ENCODE data around the gene EPHB6. TPM values are rescaled to one million over a fixed set of nuclear protein-coding genes. Genes with fewer than 3 reads are reported as not detected.

Gene EPHB6
- total and polyA plus RNA-seq, 3 experiments from 2014 or later, result 6.0 to 13.7 (median 8.1) TPM

- peak overlapping the region; percentile 90 to 98 (median 96) for H3K4me3 Mint-ChIP-seq
Observed at GRCh38 chr7:142853739-142854371, 1.0 kb upstream of the EPHB6 start.

GRCh38 chr7:142855114-142855743 lies 353 bp downstream of the EPHB6 start:
- H3K27me3 ChIP-seq (ENCODE audit: insufficient read depth, low read length, poor library complexity, severe bottlenecking), result no peaks in the 10 kb centered on the region
- POLR2A ChIA-PET, result interaction anchor here (1.0 kb wide), 1 partner anchor 552 kb away, joined by 3 read pairs; no protein-coding TSS in a partner anchor
- Mint-ChIP-seq H3K9me3 (no peaks in the 10 kb centered on the region), H3K36me3 (peaks cover 0 to 7% (median 0%) of the 10 kb centered on the region in 3 donors), H3K27me3 (peaks cover 0 to 4% of the 10 kb centered on the region in 2 donors), H3K27ac (peak overlapping the region in 1 of 8 donors; percentile 85), H3K4me3 (peak overlapping the region; percentile 79 to 95 (median 83)), H3K4me1 (peaks cover 10 to 27% (median 15%) of the 10 kb centered on the region in 3 donors)
- no peaks in the 10 kb centered on the region for H3K36me3 ChIP-seq (ENCODE audit: insufficient read depth, low read length)
- DNase-seq, result no peak
- H3K4me1 ChIP-seq (ENCODE audit: insufficient read depth, low read length), result peaks cover 21% of the 10 kb centered on the region
- CTCF ChIA-PET, result interaction anchor here (1.0 to 3.2 kb wide), 5 partner anchors 9 to 360 kb away, joined by 3 to 28 read pairs (median 7); no protein-coding TSS in a partner anchor
- no peak overlapping the region for H3K27ac ChIP-seq (ENCODE audit: low read depth, low read length)
- H3K4me3 ChIP-seq (ENCODE audit: low read length), result peak overlapping the region; percentile 27
- H3K9me3 ChIP-seq (ENCODE audit: low read length), result no peaks in the 10 kb centered on the region

More at GRCh38 chr7:142853739-142854371, 1.0 kb upstream of the EPHB6 start:
- ChIA-PET CTCF (interaction anchor here (0.8 to 3.2 kb wide), 11 partner anchors 10 to 361 kb away, joined by 3 to 28 read pairs (median 5); no protein-coding TSS in a partner anchor), POLR2A (interaction anchor here (1.0 to 1.1 kb wide), 2 partner anchors 221 to 551 kb away, joined by 3 read pairs; no protein-coding TSS in a partner anchor)
- H3K9me3 Mint-ChIP-seq, result no peaks in the 10 kb centered on the region
- H3K4me1 Mint-ChIP-seq, result peaks cover 10 to 27% (median 15%) of the 10 kb centered on the region in 3 donors
- H3K36me3 ChIP-seq (ENCODE audit: insufficient read depth, low read length), result no peaks in the 10 kb centered on the region
- H3K27me3 ChIP-seq (ENCODE audit: insufficient read depth, low read length, poor library complexity, severe bottlenecking), result no peaks in the 10 kb centered on the region
- peaks cover 21% of the 10 kb centered on the region for H3K4me1 ChIP-seq (ENCODE audit: insufficient read depth, low read length)
- no peaks in the 10 kb centered on the region for H3K9me3 ChIP-seq (ENCODE audit: low read length)
- DNase-seq, result peak; percentile 47 to 77 (median 59)
- H3K4me3 ChIP-seq (ENCODE audit: low read length), result peak overlapping the region; percentile 70
- peak overlapping the region; percentile 48 to 90 (median 88) for H3K27ac Mint-ChIP-seq
- peaks cover 3 to 12% of the 10 kb centered on the region in 2 donors for H3K27me3 Mint-ChIP-seq
- H3K27ac ChIP-seq (ENCODE audit: low read depth, low read length), result peak overlapping the region; percentile 56
- peaks cover 0 to 7% (median 0%) of the 10 kb centered on the region in 3 donors for H3K36me3 Mint-ChIP-seq

GRCh38 chr7:142855756-142856564 lies 1.1 kb downstream of the EPHB6 start:
- Mint-ChIP-seq H3K4me3 (peak overlapping the region; percentile 79 to 88 (median 83)), H3K27ac (peak overlapping the region in 4 of 8 donors; percentile 14 to 93 (median 44)), H3K27me3 (no peaks in the 10 kb centered on the region), H3K36me3 (peaks cover 0 to 7% (median 0%) of the 10 kb centered on the region in 3 donors), H3K9me3 (no peaks in the 10 kb centered on the region), H3K4me1 (peaks cover 10 to 27% (median 15%) of the 10 kb centered on the region in 3 donors)
- H3K27me3 ChIP-seq (ENCODE audit: insufficient read depth, low read length, poor library complexity, severe bottlenecking), result no peaks in the 10 kb centered on the region
- H3K27ac ChIP-seq (ENCODE audit: low read depth, low read length), result no peak overlapping the region
- peaks cover 21% of the 10 kb centered on the region for H3K4me1 ChIP-seq (ENCODE audit: insufficient read depth, low read length)
- POLR2A ChIA-PET, result no interaction called here
- no peaks in the 10 kb centered on the region for H3K36me3 ChIP-seq (ENCODE audit: insufficient read depth, low read length)
- peak overlapping the region; percentile 27 for H3K4me3 ChIP-seq (ENCODE audit: low read length)
- CTCF ChIA-PET, result interaction anchor here (1.0 to 3.2 kb wide), 5 partner anchors 8 to 359 kb away, joined by 3 to 28 read pairs (median 7); no protein-coding TSS in a partner anchor
- no peak for DNase-seq
- no peaks in the 10 kb centered on the region for H3K9me3 ChIP-seq (ENCODE audit: low read length)

- Mint-ChIP-seq H3K4me1 (peaks cover 10 to 27% (median 15%) of the 10 kb centered on the region in 3 donors), H3K27me3 (no peaks in the 10 kb centered on the region), H3K9me3 (no peaks in the 10 kb centered on the region), H3K36me3 (peaks cover 0 to 10% (median 0%) of the 10 kb centered on the region in 3 donors), H3K27ac (peak overlapping the region in 4 of 8 donors; percentile 19 to 93 (median 56)), H3K4me3 (peak overlapping the region; percentile 27 to 89 (median 83))
- Histone ChIP-seq H3K27ac (ENCODE audit: low read depth, low read length) (no peak overlapping the region), H3K4me3 (ENCODE audit: low read length) (no peak overlapping the region), H3K27me3 (ENCODE audit: insufficient read depth, low read length, poor library complexity, severe bottlenecking) (no peaks in the 10 kb centered on the region), H3K36me3 (ENCODE audit: insufficient read depth, low read length) (no peaks in the 10 kb centered on the region), H3K9me3 (ENCODE audit: low read length) (no peaks in the 10 kb centered on the region), H3K4me1 (ENCODE audit: insufficient read depth, low read length) (peaks cover 21% of the 10 kb centered on the region)
- no peak for DNase-seq
- ChIA-PET POLR2A (no interaction called here), CTCF (interaction anchor here (1.4 to 3.2 kb wide), 3 partner anchors 11 to 358 kb away, joined by 5 to 28 read pairs (median 17); no protein-coding TSS in a partner anchor)
Observed at GRCh38 chr7:142856565-142857245, 1.8 kb downstream of the EPHB6 start.

GRCh38 chr7:142857625-142858024 lies 2.7 kb downstream of the EPHB6 start:
- peak overlapping the region in 2 of 7 donors; percentile 44 to 89 for H3K4me3 Mint-ChIP-seq
- no peak for DNase-seq
- H3K4me1 Mint-ChIP-seq, result peaks cover 10 to 27% (median 15%) of the 10 kb centered on the region in 3 donors
- Histone ChIP-seq H3K27me3 (ENCODE audit: insufficient read depth, low read length, poor library complexity, severe bottlenecking) (no peaks in the 10 kb centered on the region), H3K4me1 (ENCODE audit: insufficient read depth, low read length) (peaks cover 21% of the 10 kb centered on the region), H3K4me3 (ENCODE audit: low read length) (no peak overlapping the region), H3K36me3 (ENCODE audit: insufficient read depth, low read length) (no peaks in the 10 kb centered on the region), H3K27ac (ENCODE audit: low read depth, low read length) (no peak overlapping the region), H3K9me3 (ENCODE audit: low read length) (no peaks in the 10 kb centered on the region)
- ChIA-PET POLR2A (no interaction called here), CTCF (no interaction called here)
- H3K27me3 Mint-ChIP-seq, result no peaks in the 10 kb centered on the region
- H3K9me3 Mint-ChIP-seq, result no peaks in the 10 kb centered on the region
- H3K27ac Mint-ChIP-seq, result no peak overlapping the region
- H3K36me3 Mint-ChIP-seq, result peaks cover 0 to 20% (median 0%) of the 10 kb centered on the region in 3 donors

GRCh38 chr7:142859411-142859810 lies 4.5 kb downstream of the EPHB6 start:
- Histone ChIP-seq H3K27me3 (ENCODE audit: insufficient read depth, low read length, poor library complexity, severe bottlenecking) (no peaks in the 10 kb centered on the region), H3K27ac (ENCODE audit: low read depth, low read length) (no peak overlapping the region), H3K36me3 (ENCODE audit: insufficient read depth, low read length) (no peaks in the 10 kb centered on the region), H3K4me1 (ENCODE audit: insufficient read depth, low read length) (peaks cover 16% of the 10 kb centered on the region), H3K4me3 (ENCODE audit: low read length) (no peak overlapping the region), H3K9me3 (ENCODE audit: low read length) (no peaks in the 10 kb centered on the region)
- ChIA-PET CTCF (interaction anchor here (0.9 to 1.3 kb wide), 2 partner anchors 14 to 47 kb away, joined by 3 to 4 read pairs; no protein-coding TSS in a partner anchor), POLR2A (no interaction called here)
- H3K9me3 Mint-ChIP-seq, result no peaks in the 10 kb centered on the region
- H3K27ac Mint-ChIP-seq, result no peak overlapping the region
- H3K36me3 Mint-ChIP-seq, result peaks cover 0 to 31% (median 2%) of the 10 kb centered on the region in 3 donors
- H3K4me1 Mint-ChIP-seq, result peaks cover 5 to 20% (median 13%) of the 10 kb centered on the region in 3 donors
- H3K27me3 Mint-ChIP-seq, result no peaks in the 10 kb centered on the region
- no peak for DNase-seq
- no peak overlapping the region for H3K4me3 Mint-ChIP-seq

- Mint-ChIP-seq H3K4me1 (peaks cover 5 to 20% (median 13%) of the 10 kb centered on the region in 3 donors), H3K4me3 (no peak overlapping the region), H3K27ac (no peak overlapping the region), H3K36me3 (peaks cover 0 to 33% (median 2%) of the 10 kb centered on the region in 3 donors), H3K9me3 (no peaks in the 10 kb centered on the region), H3K27me3 (no peaks in the 10 kb centered on the region)
- Histone ChIP-seq H3K27me3 (ENCODE audit: insufficient read depth, low read length, poor library complexity, severe bottlenecking) (no peaks in the 10 kb centered on the region), H3K36me3 (ENCODE audit: insufficient read depth, low read length) (no peaks in the 10 kb centered on the region), H3K9me3 (ENCODE audit: low read length) (no peaks in the 10 kb centered on the region), H3K27ac (ENCODE audit: low read depth, low read length) (no peak overlapping the region), H3K4me3 (ENCODE audit: low read length) (no peak overlapping the region), H3K4me1 (ENCODE audit: insufficient read depth, low read length) (peaks cover 16% of the 10 kb centered on the region)
- DNase-seq, result no peak
- ChIA-PET CTCF (interaction anchor here (1.3 kb wide), 1 partner anchor 47 kb away, joined by 3 read pairs; no protein-coding TSS in a partner anchor), POLR2A (no interaction called here)
Observed at GRCh38 chr7:142859829-142860228, 5.0 kb downstream of the EPHB6 start.
